ENCODE results near the gene METTL13. TPM values are rescaled to one million over a fixed set of nuclear protein-coding genes. Genes with fewer than 3 reads are reported as not detected.

METTL13 gene
- polyA plus RNA-seq, 1 donor from 2014 or later: 8.4 TPM

GRCh38 chr1:171783816-171784530 is 2.5 kb downstream of the METTL13 start:
- Histone ChIP-seq H3K4me3 (ENCODE audit: low read length) (peak overlapping the region; percentile 88), H2AFZ (ENCODE audit: low read depth, low read length) (no peak overlapping the region), H4K20me1 (ENCODE audit: insufficient read depth) (no peaks in the 10 kb centered on the region), H3K9me3 (ENCODE audit: low read length) (no peaks in the 10 kb centered on the region), H3K79me2 (replicated peaks; ENCODE audit: insufficient read depth, low read length) (peaks cover 20% of the 10 kb centered on the region), H3K27ac (ENCODE audit: low read length) (no peak overlapping the region), H3K9me2 (ENCODE audit: insufficient read depth, low read length) (no peaks in the 10 kb centered on the region), H3F3A (ENCODE audit: insufficient read depth, low read length, poor library complexity, severe bottlenecking) (no peaks in the 10 kb centered on the region), H3K36me3 (ENCODE audit: insufficient read depth, low read length) (peaks cover 9% of the 10 kb centered on the region), H3K27me3 (ENCODE audit: insufficient read depth, low read depth, low read length) (no peaks in the 10 kb centered on the region), H3K9ac (ENCODE audit: low read length) (no peak overlapping the region), H3K4me2 (ENCODE audit: low read length) (no peak overlapping the region)
- no peak for TF ChIP-seq EP300 (conservative IDR thresholded peaks at IDR 0.05; ENCODE audit: poor library complexity, severe bottlenecking)
- TF ChIP-seq MXI1 (conservative IDR thresholded peaks at IDR 0.05; ENCODE audit: poor library complexity, severe bottlenecking): no peak
- TF ChIP-seq, protein P1, sequence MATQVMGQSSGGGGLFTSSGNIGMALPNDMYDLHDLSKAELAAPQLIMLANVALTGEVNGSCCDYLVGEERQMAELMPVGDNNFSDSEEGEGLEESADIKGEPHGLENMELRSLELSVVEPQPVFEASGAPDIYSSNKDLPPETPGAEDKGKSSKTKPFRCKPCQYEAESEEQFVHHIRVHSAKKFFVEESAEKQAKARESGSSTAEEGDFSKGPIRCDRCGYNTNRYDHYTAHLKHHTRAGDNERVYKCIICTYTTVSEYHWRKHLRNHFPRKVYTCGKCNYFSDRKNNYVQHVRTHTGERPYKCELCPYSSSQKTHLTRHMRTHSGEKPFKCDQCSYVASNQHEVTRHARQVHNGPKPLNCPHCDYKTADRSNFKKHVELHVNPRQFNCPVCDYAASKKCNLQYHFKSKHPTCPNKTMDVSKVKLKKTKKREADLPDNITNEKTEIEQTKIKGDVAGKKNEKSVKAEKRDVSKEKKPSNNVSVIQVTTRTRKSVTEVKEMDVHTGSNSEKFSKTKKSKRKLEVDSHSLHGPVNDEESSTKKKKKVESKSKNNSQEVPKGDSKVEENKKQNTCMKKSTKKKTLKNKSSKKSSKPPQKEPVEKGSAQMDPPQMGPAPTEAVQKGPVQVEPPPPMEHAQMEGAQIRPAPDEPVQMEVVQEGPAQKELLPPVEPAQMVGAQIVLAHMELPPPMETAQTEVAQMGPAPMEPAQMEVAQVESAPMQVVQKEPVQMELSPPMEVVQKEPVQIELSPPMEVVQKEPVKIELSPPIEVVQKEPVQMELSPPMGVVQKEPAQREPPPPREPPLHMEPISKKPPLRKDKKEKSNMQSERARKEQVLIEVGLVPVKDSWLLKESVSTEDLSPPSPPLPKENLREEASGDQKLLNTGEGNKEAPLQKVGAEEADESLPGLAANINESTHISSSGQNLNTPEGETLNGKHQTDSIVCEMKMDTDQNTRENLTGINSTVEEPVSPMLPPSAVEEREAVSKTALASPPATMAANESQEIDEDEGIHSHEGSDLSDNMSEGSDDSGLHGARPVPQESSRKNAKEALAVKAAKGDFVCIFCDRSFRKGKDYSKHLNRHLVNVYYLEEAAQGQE (IDR thresholded peaks at IDR 0.05; ENCODE audit: borderline replicate concordance): no peak
- TF ChIP-seq, protein P2, sequence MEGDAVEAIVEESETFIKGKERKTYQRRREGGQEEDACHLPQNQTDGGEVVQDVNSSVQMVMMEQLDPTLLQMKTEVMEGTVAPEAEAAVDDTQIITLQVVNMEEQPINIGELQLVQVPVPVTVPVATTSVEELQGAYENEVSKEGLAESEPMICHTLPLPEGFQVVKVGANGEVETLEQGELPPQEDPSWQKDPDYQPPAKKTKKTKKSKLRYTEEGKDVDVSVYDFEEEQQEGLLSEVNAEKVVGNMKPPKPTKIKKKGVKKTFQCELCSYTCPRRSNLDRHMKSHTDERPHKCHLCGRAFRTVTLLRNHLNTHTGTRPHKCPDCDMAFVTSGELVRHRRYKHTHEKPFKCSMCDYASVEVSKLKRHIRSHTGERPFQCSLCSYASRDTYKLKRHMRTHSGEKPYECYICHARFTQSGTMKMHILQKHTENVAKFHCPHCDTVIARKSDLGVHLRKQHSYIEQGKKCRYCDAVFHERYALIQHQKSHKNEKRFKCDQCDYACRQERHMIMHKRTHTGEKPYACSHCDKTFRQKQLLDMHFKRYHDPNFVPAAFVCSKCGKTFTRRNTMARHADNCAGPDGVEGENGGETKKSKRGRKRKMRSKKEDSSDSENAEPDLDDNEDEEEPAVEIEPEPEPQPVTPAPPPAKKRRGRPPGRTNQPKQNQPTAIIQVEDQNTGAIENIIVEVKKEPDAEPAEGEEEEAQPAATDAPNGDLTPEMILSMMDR (IDR thresholded peaks at IDR 0.05; ENCODE audit: poor library complexity, severe bottlenecking): no peak
- TF ChIP-seq RAD21 (conservative IDR thresholded peaks at IDR 0.05): no peak
- TF ChIP-seq EZH2 (IDR thresholded peaks at IDR 0.05; ENCODE audit: borderline replicate concordance, insufficient read depth, low read length, poor library complexity, severe bottlenecking): no peak
- no peak for TF ChIP-seq POLR2AphosphoS5 (IDR thresholded peaks at IDR 0.05)
- TF ChIP-seq SMC3 (conservative IDR thresholded peaks at IDR 0.05; ENCODE audit: poor library complexity): no peak
- TF ChIP-seq TAF1 (IDR thresholded peaks at IDR 0.05; ENCODE audit: low read depth): no peak

DNA sequence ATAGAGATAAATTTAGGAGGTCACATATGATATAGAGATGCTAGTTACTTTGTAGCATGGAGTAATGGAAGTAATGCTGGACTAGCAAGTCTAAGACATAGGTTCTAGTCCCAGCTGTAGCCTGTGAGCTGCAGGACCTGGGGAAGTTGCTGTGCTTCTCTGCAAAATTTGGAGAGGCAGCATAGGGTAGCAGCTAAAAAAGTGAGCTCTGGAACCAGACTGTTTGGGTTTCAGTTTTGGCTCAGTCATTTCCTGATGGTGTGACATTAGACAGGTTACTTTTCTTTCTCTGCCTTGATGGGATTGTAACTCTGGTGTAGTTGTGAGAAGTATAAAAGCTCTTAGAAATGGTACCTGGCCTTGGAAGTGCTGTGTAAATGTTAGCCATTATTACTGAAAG is 3.3 kb downstream of the METTL13 start:
- Histone ChIP-seq H3K36me3 (ENCODE audit: insufficient read depth, low read length) (peaks cover 9% of the 10 kb centered on the region), H2AFZ (ENCODE audit: low read depth, low read length) (no peak overlapping the region), H3K27ac (ENCODE audit: low read length) (no peak overlapping the region), H3K79me2 (replicated peaks; ENCODE audit: insufficient read depth, low read length) (peaks cover 20% of the 10 kb centered on the region), H3K9ac (ENCODE audit: low read length) (no peak overlapping the region), H4K20me1 (ENCODE audit: insufficient read depth) (no peaks in the 10 kb centered on the region), H3F3A (ENCODE audit: insufficient read depth, low read length, poor library complexity, severe bottlenecking) (no peaks in the 10 kb centered on the region), H3K4me2 (ENCODE audit: low read length) (no peak overlapping the region), H3K27me3 (ENCODE audit: insufficient read depth, low read depth, low read length) (no peaks in the 10 kb centered on the region), H3K9me3 (ENCODE audit: low read length) (no peaks in the 10 kb centered on the region), H3K9me2 (ENCODE audit: insufficient read depth, low read length) (no peaks in the 10 kb centered on the region), H3K4me3 (ENCODE audit: low read length) (peak overlapping the region; percentile 26)
- no peak for TF ChIP-seq RAD21 (conservative IDR thresholded peaks at IDR 0.05)
- no peak for TF ChIP-seq TAF1 (IDR thresholded peaks at IDR 0.05; ENCODE audit: low read depth)
- no peak for TF ChIP-seq EZH2 (IDR thresholded peaks at IDR 0.05; ENCODE audit: borderline replicate concordance, insufficient read depth, low read length, poor library complexity, severe bottlenecking)
- TF ChIP-seq, protein P2 (IDR thresholded peaks at IDR 0.05; ENCODE audit: poor library complexity, severe bottlenecking): no peak
- TF ChIP-seq EP300 (conservative IDR thresholded peaks at IDR 0.05; ENCODE audit: poor library complexity, severe bottlenecking): no peak
- TF ChIP-seq SMC3 (conservative IDR thresholded peaks at IDR 0.05; ENCODE audit: poor library complexity): no peak
- no peak for TF ChIP-seq POLR2AphosphoS5 (IDR thresholded peaks at IDR 0.05)
- TF ChIP-seq, protein P1 (IDR thresholded peaks at IDR 0.05; ENCODE audit: borderline replicate concordance): no peak
- no peak for TF ChIP-seq MXI1 (conservative IDR thresholded peaks at IDR 0.05; ENCODE audit: poor library complexity, severe bottlenecking)

Data from neural cell (in vitro differentiated cells).